ENCODE results near the gene CELF4.

Gene CELF4

DNA sequence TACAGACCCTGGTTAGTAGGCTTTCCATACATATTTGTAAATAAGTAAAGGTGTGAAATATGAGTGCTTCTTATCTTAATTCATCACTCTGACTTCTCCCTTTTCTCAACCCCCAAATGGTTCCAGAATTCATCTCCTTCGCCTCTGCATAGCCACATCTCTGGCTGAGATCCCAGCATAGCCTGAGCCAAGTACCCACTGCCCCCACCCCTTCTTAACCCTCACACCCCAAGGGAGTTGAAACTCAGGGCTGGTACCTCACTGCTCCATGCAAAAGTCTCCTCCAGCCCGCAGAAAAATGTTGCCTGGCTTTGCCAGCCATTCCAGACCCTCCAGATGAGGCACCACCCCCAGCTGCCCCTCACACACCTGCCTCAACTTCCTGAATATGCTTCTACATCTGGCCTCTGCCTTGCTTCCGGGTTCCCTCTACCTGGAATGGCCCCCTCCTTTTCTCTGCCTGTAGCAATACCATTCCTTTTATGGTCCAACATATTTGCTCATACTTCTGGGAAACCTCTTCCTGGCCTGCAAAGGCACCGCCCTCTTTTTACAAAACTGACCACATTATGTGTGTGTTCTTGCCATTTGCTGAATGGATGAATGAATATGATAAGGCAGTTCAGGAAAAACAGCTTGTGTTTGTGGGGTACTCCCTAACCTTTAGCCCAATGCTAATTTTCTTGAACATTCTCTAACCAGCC lies 112.8 kb downstream of the CELF4 start:
- TF ChIP-seq, protein P1, sequence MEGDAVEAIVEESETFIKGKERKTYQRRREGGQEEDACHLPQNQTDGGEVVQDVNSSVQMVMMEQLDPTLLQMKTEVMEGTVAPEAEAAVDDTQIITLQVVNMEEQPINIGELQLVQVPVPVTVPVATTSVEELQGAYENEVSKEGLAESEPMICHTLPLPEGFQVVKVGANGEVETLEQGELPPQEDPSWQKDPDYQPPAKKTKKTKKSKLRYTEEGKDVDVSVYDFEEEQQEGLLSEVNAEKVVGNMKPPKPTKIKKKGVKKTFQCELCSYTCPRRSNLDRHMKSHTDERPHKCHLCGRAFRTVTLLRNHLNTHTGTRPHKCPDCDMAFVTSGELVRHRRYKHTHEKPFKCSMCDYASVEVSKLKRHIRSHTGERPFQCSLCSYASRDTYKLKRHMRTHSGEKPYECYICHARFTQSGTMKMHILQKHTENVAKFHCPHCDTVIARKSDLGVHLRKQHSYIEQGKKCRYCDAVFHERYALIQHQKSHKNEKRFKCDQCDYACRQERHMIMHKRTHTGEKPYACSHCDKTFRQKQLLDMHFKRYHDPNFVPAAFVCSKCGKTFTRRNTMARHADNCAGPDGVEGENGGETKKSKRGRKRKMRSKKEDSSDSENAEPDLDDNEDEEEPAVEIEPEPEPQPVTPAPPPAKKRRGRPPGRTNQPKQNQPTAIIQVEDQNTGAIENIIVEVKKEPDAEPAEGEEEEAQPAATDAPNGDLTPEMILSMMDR (conservative IDR thresholded peaks at IDR 0.05) = no peak
- H3K27ac ChIP-seq = no peak overlapping the region

DNA sequence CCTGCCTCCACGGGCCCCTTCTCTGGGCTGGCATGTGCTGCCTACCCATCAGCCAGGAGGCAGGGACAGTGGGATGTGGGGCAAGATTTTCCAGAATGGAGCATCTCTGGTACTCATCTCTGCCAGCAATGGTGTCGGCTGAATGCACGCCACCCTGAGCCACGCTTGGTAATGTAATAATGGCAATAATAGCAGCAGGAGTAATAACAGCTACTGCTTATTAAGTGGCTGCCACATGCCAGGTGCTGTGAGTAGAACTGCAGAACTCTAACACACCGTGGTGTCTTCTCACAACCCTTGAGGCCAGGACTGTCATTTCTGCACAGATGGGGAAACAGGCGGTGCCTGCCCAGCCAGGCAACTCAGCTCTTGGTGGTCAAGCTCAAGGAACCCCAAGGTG lies 113.6 kb downstream of the CELF4 start:
- TF ChIP-seq, protein P1 (conservative IDR thresholded peaks at IDR 0.05) = no peak
- no peak overlapping the region for H3K27ac ChIP-seq

DNA sequence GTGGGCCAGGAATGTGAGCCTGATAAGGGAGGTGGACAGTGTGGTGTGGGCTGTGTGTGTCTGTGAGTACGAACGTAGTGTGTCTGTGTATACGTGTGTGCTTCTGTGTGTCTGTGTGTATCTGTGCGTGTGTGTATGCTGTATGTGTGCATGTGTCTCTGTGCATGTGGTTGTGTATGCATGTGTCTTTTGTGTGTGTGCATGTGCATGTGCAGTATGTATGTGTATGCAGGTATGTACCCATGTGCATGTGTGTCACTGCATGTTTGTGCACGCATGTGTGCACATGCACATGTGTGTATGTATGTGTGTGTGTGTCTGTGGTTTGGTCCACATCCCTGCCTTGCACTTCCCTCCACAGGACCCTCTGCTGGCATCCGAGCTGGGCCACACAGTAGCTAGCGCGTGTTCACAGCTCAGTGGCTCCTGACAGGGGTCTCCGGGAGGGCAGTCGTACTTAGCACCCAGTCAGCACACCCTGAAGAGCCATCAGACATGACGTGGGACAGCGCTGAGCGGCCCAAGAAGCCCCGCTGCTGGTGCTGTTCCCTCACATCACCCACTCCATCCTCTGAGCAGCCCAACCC lies 114.3 kb downstream of the CELF4 start:
- TF ChIP-seq, protein P1 (conservative IDR thresholded peaks at IDR 0.05) = no peak
- H3K27ac ChIP-seq = no peak overlapping the region

DNA sequence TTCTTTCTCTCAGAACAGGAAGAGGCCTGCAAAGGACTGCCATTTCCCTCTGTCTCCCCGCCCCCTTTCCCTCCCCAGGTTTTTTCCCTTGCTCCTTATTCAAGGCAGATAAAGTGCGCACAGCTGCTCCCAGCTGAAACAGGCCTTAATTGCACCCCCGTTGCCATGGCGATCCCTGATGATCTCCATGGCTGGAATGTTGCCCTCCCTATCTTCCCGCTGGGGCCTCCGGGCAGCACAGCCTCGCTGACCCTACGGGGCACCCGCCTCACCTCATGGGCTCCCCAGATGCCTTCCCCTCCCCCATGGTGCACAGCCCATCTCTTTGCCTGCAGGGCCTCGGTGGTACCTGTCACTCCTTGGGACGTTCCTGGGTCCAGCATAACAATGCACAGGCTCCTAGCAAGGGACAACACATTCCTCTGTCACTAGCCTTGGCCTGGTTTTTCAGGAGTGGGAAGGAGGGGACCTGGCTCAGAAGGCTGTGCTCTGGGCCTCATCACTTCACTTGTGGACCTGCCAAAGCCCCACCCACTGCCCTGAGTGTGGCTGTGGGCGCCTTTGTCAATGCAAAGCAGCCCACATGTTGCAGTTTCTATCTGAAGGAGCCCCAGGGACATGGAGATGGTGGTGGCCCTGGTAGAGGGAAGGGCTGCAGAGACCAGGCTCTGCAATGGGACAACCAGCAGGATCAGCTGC lies 115.0 kb downstream of the CELF4 start:
- TF ChIP-seq, protein P1 (conservative IDR thresholded peaks at IDR 0.05) = no peak
- H3K27ac ChIP-seq = no peak overlapping the region

DNA sequence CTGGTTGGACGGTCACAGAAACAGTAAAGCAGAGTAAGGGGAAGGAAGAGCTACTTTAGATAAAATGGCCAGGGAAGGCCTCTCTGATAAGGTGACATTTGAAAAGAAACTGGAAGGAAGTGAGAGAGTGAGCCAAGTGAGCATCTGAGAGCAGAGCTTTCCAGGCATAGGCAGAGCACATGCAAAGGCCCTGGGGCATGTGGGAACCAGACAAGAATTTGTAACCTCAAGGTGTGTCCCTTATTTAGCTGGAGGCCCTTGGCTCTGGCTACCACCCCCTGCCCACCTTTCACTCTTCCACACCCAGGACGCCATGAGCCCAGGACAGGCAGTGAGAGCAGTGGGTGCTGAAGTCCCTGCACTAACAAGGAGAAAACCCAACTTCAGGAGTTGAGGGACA lies 116.0 kb downstream of the CELF4 start:
- TF ChIP-seq, protein P1 (conservative IDR thresholded peaks at IDR 0.05) = no peak
- no peak overlapping the region for H3K27ac ChIP-seq

DNA sequence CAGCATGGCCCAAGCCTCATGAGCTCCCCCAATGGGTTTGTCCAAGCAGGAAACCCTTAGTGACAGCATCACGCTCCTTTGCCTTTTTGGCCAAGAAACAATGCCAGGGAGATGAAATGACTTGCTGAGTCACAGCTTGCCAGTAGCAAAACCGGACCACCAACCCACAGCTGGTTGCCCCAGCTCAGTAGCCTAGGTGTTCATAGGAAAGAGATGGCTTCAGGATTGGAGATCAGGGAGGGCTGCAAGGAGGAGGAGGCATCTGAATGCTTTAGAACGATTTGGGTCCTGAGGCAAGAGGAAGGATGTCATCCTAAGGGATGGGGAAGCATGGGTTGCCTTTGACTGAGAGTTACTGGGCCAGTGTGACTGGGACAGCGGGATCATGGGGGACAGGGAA lies 116.7 kb downstream of the CELF4 start:
- TF ChIP-seq, protein P1 (conservative IDR thresholded peaks at IDR 0.05) = no peak
- no peak overlapping the region for H3K27ac ChIP-seq
